GM18861 (cell line): ENCODE data around the gene N4BP2.

ENCODE experiments used
- ATAC-seq: cut with Tn5 transposase; IDR thresholded peaks from one replicate; pipeline ENCODE4 v1.9.1; 2021; ENCODE audit not compliant: unreplicated experiment

The N4BP2 gene

DNA sequence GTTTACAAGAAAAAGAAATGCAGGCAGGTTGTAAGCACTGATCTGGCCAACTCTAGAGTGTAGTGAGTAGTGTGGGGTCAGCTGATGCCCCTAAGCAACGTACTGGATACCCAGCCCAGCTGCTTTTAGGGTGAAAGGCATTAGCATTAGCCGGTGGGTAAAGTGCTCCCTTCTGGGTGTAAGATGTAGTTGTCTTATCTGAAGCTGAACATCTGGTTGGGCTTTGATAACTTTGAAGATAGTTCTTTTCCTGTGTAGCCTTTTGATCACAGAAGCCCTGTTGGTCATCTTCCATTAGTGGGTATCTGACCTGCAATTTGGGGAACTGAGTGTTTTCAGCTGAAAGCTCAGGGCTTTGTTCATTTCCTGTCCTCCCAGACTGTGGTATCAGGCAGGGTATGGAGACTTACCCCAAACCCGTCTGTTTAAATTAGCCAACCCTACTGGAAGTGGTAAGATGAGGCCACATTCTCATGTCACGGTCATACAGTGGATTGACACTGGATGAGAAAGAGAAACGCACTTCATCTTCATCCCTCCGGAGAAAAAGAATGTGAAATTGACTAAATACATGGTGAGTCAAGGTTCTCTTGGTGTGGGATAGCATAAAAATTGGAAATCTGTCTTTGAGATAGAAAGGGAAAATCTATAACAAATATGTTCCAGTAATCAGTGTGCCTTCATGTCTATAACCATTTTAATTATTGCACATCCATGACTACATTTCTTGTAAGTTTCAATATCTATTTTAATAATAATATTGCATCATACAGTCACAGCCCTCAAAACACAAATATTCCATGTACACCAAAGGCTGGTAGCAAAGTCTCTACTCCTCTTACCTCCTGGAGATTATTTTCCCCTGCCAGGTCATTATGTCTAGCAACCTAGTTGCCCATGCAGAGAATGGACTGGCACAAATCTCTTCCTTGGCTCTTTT is 148.9 kb downstream of the N4BP2 start:
- ATAC-seq, result peak; percentile 49

DNA sequence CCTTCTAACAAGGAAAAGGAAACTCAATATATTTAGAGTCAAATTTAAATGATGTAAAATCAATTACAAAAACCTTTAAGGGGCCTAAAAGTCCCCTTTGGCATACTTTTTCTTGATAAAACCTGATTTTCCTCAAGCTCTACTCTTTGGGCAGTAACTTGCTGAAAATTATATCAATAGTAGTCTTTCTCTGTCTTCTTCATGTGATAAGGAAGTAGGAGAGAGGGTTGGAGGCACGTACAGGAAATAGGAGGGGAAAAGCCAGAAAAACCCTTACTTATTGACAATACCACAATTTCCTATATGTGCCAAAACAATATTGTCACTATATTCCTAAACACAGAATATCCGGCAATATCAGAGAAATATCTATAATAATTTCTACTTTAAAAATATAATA is 149.8 kb downstream of the N4BP2 start:
- ATAC-seq, result no peak
